Breast epithelium (tissue), 3 donors: ENCODE results near the gene MRPL33.

Experiments used
- CTCF ChIP-seq, 3 donors: fragments of 450-650 bp; IDR thresholded peaks; one replicate each; pipeline ENCODE4 v1.5.1; 2016 to 2017; ENCODE audit warnings: antibody characterized with exemption in 3 of 3, mild to moderate bottlenecking in 3 of 3, moderate library complexity in 3 of 3
- POLR2A ChIP-seq: fragments of 450-650 bp; IDR thresholded peaks from one replicate; pipeline ENCODE4 v1.6.1; 2016; ENCODE audit warnings: antibody characterized with exemption, mild to moderate bottlenecking, moderate library complexity

- TF ChIP-seq CTCF (IDR thresholded peaks at IDR 0.05) = no peak
- TF ChIP-seq POLR2A = no peak
Measured at GRCh38 chr2:27823569-27823968, 52.0 kb downstream of the MRPL33 start.
